Measurements from ENCODE around the gene KCNB1.

- no peak for TF ChIP-seq CTCF (conservative IDR thresholded peaks at IDR 0.05)
- no peak for TF ChIP-seq ZFX (IDR thresholded peaks at IDR 0.05)
Measured at GRCh38 chr20:49457444-49457843, 25.0 kb downstream of the KCNB1 start.
